Epithelial cell of prostate (primary cell): ENCODE data around the gene ZNF497.
A peak's percentile ranks its signal among the peaks of the same experiment; 100 is the strongest.
"Not testable (repeated sequence)": the region's sequence is repeated elsewhere in the genome, so short reads cannot be mapped to it uniquely, and the experiment has no call there.

Experiments used
- DNase-seq: peaks from one replicate; pipeline ENCODE4 v3.0.0-alpha.2; 2011; ENCODE audit warnings: low read depth, low spot score
- H3K27ac ChIP-seq: fragments of 450-650 bp; 2 replicates; pipeline ENCODE4 v1.5.1; 2017; ENCODE audit warnings: mild to moderate bottlenecking

ZNF497 gene

DNA sequence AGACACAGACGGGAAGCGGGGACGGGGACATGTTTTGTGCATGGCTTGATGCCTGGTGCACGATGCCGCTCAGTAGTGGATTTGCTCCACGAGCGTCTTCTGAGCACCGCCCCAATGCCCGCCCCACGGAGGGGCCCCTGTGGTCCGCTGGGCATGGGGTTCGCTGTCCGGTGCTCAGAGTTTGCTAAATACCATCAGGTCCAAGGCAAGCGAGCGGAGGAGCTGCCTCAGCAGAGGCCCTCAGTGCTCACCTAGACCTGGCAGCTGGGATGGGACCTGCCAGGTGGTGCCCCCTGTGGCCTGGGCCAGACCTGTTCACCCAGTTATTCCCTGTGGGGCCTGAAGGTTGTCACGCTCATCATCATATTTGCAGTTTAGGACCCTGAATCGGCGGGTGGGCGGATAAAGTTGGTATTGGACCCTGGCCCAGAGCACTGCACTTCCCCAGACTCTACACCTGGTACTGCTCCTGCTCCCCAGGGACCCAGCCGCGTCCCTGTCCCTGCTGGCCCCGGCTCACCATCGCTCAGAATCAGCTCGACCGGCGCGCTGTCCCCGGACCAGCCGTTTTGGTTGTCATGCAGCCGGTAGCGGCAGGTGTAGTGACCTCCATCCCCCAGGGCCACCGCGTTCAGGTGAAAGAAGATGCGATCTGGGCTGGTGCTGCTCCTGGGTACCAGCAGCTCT, 11.5 kb downstream of the ZNF497 start:
- no peak overlapping the region for H3K27ac ChIP-seq
- DNase-seq, result no peak

DNA sequence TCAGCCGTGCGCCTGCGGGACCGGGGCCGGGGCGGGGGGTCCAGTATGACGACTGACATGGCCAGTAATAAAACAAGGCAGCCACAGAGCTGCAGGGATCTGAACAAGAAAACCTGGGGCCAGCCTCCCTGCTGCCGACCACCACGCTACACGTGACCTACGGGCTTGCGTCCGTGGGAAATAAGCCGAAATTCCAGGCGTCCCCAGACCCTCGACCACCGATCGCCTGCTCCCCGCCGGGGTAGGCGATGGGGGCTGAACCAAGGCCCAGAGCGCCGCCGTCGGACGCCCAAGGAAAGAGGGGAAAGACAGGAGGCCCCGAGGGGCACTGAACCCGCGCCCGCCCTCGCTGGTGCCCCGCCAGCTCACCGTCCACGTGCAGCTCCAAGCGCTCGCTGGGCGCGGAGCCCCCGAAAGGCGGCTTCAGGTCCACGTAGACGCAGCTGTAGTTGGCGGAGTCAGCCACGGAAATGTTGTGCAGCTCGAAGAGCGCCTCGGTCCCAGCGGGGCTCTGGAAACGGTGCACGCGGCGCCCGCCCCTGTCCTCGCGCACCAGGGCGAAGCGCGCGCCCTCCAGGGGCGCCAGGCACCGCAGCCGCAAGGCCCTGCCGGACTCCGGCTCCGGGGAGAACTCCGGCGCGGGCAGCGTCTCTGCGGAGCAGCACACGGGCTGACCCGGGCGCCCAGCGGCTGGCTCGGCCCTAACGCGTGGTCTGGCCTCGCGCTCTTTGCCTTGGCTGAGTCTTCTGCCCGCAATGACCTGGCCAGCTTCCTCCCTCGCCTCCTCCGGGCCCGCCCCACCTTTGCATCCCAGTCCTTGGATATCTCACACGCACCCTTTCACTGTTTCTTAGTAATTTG, 12.3 kb downstream of the ZNF497 start:
- DNase-seq, result no peak
- H3K27ac ChIP-seq, result no peak overlapping the region

DNA sequence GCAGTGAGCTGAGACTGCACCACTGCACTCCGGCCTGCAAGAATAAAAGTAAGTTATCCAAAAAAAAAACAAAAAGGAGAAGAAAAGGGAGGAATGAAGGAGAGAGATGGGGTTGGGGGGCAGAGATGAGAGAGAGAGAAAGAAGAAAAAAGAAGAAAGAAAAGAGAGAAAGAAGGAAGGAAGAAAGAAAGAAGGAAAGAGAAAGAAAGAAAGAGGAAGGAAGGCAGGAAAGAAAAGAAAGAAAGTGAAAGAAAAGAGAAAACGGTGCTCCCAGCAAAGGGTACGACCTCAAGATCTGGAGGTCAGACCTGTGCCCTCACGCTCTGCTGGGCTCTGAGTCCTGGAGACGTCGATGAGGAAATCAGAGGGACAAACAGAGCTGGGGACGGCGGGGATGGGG, 13.0 kb downstream of the ZNF497 start:
- no peak for DNase-seq
- no peak overlapping the region for H3K27ac ChIP-seq

DNA sequence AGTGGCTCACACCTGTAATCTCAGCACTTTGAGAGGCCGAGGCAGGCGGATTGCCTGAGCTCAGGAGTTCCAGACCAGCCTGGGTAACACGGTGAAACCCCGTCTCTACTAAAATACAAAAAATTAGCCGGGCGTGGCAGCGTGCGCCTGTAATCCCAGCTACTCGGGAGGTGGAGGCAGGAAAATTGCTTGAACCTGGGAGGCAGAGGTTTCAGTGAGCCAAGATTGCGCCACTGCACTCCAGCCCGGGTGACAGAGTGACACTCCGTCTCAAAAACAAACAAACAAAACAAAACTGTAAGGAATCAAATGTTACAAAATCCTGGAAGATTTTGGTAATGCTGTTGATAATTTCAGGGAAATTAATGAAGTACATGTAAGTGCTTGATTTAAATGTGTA, 14.5 kb downstream of the ZNF497 start:
- not testable (repeated sequence) for H3K27ac ChIP-seq, DNase-seq

DNA sequence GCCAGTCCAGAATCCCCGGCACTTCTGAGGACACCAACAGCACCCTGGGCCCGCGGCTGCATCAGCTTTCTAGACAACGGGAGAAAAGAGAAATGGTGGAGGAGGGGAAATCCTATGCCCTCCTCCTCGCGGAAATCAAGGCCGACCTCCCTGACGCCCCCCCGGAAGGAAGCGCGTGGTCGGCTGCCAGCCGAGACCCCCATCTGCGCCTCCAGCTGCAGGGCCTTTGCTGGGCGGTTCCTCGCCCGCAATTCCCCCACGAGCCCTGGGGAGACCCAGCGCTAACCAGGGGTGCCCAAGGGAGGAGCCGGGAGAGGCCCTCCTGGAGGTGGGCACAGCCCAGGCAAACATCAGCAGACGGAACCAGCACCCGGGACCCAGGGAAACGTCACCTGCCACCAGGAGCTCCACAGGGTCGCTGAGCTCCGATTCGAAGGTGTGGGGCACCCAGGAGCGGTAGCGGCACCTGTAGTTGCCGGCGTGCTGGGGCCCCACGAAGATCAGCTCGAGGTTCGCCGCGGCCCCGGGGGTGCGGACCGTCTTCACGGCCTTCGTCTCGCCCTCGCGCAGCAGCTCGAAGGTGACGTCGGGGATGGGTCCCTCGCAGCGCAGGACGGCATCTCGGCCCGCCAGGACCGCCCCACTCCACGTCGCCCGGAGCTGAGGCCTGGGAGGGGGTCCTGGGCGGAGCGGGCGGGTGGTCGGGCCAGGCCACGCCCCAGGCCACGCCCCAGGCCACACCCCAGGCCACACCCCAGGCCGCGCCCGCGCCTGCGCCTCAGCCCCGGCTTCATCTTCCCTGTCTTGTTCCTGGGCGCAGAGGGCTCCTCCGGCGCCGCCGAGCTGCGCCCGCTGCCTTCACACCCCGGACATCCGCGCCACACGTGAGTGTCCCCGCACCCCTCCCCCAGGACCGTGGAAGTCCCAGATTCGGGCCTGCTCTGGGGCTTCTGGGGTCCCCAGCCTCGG, 15.3 kb downstream of the ZNF497 start:
- no peak for DNase-seq
- H3K27ac ChIP-seq, result no peak overlapping the region

DNA sequence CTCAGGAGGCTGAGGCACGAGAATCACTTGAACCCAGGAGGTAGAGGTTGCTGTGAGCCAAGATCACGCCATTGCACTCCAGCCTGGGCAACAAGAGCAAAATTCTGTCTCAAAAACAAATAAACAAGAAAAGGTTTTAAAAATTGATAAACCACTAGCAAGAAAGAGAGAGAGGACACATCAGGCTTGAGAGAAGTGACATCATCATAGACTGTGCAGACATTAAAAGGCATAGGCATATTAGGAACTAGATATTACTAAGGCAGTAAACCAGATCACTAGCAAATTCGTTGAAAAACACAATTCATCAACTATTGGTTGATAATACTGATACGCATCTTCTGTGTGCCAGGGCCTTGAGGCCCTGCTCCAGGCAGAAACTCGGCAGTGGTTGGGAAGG, 17.0 kb downstream of the ZNF497 start:
- H3K27ac ChIP-seq, result no peak overlapping the region
- no peak for DNase-seq

DNA sequence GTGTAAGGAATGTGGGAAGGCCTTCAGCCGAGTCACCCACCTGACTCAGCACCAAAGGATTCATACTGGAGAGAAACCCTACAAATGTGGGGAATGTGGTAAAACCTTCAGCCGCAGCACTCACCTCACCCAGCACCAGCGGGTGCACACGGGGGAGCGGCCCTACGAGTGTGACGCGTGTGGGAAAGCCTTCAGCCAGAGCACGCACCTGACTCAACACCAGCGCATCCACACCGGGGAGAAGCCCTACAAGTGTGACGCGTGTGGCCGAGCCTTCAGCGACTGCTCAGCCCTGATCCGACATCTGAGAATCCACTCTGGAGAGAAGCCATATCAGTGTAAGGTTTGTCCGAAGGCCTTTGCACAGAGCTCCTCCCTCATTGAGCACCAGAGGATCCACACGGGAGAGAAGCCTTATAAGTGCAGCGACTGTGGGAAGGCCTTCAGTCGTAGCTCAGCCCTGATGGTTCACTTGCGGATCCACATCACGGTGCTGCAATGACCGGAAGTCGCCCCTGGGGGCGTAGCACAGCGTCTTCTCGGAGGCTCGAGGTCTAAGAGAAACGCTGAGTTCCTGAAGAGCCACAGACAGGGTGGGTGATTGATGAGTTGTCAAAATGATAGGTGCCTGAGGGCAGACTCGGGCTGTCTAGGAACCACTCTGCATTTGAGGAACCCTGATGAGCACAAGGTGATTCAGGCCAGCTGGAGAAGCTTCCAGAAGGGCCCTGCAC, 23.6 kb downstream of the ZNF497 start:
- DNase-seq, result no peak
- H3K27ac ChIP-seq, result no peak overlapping the region

DNA sequence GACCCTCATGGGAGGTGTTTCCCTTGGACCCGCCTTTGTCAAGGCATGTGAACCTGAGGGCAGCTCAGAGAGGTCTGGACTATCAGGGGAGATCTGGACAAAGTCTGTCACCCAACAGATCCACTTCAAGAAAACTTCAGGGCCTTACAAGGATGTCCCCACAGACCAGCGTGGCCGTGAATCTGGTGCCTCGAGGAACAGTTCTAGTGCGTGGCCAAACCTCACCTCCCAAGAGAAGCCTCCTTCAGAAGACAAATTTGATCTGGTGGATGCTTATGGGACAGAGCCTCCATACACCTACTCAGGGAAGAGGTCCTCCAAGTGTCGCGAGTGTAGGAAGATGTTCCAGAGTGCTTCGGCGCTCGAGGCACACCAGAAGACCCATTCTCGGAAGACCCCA, 24.2 kb downstream of the ZNF497 start:
- H3K27ac ChIP-seq, result no peak overlapping the region
- DNase-seq, result no peak

DNA sequence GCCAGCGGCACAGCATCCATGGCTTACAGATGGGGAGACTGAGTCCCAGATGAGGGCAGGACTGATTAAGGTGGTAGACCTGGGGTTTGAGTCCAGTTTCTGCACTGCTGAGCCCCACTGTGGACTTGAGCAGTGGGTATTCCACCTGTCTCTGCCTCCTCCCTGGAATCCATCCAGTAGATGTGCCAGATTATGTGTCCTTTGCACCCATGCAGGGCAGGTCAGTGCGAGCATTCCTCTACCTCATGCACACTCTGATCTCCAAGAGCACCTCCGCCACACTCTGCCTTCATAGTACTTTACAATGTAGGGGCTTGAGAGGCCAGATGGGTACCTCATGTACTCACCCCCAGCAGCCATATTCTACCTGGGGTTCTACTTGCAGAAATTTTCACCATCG, 25.7 kb downstream of the ZNF497 start:
- H3K27ac ChIP-seq, result no peak overlapping the region
- no peak for DNase-seq

DNA sequence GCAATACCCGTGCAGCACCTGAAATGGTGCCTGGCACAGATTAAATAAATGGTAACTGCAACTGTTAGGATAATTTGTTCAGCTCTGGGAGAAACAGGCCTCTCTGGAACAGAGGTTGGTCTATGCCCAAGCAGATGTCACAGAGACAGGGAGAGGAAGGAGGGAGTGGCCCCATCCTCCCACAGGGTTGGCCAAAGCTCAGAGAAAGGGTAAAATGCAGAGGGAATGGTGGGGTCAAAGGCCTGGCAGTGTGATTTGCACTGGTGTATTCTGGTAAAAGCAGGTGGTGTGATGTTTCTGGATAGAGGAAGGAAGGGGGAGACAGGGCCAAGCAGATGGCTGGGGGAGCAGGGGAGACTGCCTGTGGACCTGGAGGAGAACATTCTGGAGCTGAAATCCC, 26.3 kb downstream of the ZNF497 start:
- DNase-seq, result no peak
- no peak overlapping the region for H3K27ac ChIP-seq

DNA sequence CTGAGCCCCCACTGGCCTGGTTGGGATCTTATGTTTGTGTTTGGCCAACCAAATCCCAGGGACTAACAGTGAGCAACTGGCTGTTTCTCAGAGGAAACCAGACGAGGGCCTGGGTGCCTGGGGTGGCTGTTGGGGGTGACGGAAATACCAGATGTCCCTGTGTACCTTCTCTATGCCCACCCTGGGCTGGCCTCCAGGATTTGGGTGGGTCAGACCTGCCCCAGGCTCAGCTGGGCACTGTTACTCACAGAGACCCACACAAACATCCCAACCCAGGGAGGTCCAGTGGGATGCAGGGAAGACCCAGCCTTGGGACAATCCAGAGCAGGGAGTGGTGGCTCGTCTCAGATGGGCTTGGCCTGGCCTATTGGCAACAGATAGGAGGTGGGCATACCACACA, 26.9 kb downstream of the ZNF497 start:
- H3K27ac ChIP-seq, result no peak overlapping the region
- DNase-seq, result no peak

DNA sequence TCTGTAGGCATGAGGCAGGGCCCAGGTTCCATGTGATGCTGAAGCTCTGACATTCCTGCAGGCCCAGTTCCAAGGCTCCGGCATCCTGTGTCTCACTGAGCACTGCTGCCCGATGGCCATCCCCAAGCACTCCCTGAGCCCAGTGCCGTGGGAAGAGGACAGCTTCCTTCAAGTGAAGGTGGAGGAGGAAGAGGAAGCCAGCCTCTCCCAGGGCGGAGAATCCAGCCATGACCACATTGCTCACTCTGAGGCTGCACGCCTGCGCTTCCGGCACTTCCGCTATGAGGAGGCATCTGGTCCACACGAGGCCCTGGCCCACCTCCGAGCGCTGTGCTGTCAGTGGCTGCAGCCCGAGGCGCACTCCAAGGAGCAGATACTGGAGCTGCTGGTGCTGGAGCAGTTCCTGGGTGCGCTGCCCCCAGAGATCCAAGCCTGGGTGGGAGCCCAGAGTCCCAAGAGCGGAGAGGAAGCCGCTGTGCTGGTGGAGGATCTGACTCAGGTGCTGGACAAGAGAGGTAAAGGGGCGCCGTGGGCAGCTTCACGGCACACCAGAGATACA, 27.8 kb downstream of the ZNF497 start:
- H3K27ac ChIP-seq, result no peak overlapping the region
- DNase-seq, result no peak

DNA sequence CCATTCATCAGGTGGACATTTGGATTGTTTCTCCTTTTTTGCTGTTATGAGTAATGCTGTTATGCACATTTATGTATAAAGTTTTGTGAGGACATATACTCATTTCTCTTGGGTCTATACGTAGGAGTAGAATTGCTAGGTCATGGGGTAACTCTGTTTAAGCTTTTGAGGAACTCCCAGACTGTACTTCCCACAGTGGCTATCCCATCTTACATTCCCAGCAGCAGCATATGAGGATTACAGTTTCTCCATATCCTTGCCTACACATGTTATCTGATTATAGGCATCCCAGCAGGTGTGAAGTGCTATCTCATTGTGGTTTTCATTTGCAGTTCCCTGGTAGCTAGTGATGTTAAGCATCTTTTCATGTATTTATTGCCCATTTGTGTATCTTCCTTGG, 29.9 kb downstream of the ZNF497 start:
- DNase-seq, result no peak
- no peak overlapping the region for H3K27ac ChIP-seq

DNA sequence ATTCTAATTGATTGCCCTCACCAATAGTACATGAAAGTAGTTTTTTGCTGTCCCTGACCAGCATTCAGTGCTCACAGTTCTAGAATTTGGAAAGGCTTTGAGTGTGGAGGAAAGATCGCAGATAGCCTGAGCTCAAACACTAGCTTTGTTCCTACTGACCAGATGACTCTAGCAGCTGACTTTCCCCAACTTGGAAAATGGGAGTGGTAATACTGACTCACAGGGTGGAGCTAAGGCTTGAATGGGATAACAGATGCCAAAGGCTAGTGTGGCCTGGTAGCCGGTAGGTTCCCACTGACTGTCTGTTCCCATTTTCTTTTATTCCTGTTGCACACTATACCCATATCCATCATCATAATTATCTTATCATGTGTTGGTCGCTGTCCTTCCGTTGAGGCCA, 32.1 kb downstream of the ZNF497 start:
- DNase-seq, result peak; percentile 36
- H3K27ac ChIP-seq, result peak overlapping the region; percentile 49

DNA sequence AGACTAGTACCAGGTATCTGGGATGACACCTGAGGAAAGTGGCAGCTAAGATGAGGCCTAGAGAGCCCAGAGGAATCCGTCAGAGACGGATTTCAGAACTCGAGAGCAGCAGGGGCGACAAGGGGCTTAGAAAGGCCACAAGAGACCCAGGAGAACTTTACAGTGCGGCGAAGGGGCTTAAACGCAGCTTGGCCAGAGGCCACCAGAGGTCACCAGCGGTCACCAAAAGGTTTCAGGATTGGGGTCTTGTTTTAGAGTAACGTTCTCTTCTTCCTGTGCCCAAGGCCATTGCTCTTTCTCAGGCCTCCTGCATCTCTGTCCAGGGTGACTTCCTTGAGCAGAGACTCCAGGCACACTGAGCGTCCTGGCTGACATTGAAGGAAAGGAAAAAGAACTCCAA, 33.6 kb downstream of the ZNF497 start:
- no peak overlapping the region for H3K27ac ChIP-seq
- DNase-seq, result no peak

DNA sequence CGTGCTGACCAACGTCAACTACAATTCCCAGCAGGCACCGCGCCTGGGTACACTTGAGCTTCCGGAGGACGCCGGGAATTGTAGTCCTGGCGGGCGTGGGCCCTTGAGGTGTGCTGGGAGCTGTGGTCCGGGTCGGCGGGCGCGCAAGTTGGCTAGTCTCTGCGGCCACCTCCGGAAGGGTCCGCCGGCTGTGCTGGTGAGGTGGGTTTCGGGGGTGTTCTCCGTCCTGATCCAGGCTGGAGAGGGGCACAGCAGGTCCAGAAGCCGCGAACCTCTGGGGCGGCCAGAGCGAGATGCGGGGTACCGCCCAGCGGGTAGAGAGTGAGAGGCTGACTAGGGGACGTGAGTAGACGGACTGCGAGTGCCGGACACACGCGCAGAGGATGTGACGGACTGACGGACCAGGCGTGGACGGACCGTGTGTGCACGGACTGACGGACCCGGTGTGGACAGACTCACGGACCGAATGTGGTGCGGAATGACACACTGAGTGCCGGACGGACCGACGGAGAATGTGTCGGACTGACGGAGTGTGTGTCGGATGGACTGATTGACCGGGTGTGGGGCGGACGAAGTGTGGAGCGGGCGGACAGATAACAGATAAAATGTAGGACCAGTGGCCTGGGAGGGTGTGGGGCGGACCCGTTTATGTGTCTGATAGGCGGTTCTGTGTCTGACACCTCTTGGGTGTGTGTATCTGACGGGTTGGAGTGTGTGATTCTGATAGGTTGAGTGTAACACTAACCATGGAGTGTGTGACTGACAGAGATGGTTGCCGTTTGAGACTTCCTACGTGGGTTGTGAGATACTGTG, 35.4 kb downstream of the ZNF497 start, which contains the start of gene ZSCAN22:
TSS of gene ZSCAN22 (plus strand) at position 81 of the 813 bp plus-strand sequence. CDS start 7,809 bp downstream, outside the sequence.
- H3K27ac ChIP-seq, result peak within 1 kb of the TSS; percentile 77

DNA sequence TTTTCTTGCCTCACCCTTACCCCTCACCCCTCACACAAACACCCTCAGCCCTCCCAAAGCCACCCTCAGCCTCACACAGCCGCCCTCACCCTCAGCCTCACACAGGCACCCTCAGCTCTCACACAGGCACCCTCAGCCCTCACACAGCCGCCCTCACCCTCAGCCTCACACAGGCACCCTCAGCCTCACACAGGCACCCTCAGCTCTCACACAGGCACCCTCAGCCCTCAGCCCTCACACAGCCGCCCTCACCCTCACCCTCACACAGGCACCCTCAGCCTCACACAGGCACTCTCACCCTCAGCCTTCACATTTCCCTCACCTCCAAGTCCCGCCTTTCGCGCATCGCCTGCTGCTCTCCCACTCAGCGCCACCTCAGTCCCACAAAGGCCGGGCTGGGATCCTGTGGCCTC, 36.0 kb downstream of the ZNF497 start:
- H3K27ac ChIP-seq, result peak overlapping the region; percentile 77
- DNase-seq, result no peak

More for the DNA sequence above, 35.4 kb downstream of the ZNF497 start, which contains the start of gene ZSCAN22:
- DNase-seq, result peak; percentile 79

DNA sequence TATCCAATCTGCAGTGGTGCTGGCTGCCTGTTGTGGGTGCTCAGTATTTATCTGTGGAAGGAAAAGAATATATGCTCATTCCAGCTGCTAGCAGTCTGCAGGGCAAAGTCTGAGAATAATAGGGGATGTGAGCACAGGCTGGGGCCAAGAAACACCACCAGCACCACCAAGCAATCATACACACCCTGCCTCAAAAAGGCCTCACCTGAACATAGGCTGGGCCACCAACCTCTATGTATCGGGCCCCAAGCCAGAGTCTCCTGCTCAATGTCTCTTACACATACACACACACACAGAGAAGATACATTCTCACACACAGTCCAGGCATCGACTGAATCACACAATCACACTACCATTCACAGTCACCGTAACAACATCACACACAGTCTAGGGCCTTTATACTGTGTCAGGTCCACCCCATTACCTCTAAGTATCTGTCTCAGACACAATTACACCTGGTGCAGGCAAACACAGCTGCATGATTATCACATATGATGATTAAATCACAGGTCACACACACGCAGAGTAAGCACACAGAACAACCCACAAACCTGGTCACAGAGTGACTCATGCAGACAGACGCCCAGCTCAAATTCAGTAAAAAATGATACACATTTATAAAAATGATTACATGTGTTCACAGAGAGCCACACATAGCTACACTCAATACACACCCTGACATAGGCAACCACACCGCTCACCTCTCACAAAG, 37.1 kb downstream of the ZNF497 start:
- peak overlapping the region; percentile 77 for H3K27ac ChIP-seq
- DNase-seq, result peak; percentile 52
